CD4-positive, alpha-beta T cell (primary cell): Measurements from ENCODE around the gene SCAPER. TPM values are rescaled to one million over a fixed set of nuclear protein-coding genes. Genes with fewer than 3 reads are reported as not detected.

ENCODE experiments used
- ATAC-seq: fragments of 200-7000 bp; cut with Tn5 transposase; one replicate; pipeline ENCODE4 v1.10.0; 2022; ENCODE audit warnings: mild to moderate bottlenecking; ENCODE audit not compliant: poor library complexity
- CTCF ChIA-PET: fragments of 350-600 bp; sonication (Branson Sonifier 250); formaldehyde crosslinking; loops from one replicate; lab custom pipeline; 2021; ENCODE audit warnings: antibody characterized with exemption, inconsistent platforms; lab: Charles Lee
- POLR2A ChIA-PET: fragments of 350-600 bp; sonication (Branson Sonifier 250); formaldehyde crosslinking; loops from one replicate; lab custom pipeline; 2021; ENCODE audit warnings: antibody characterized with exemption, inconsistent platforms; lab: Charles Lee
- DNase-seq, 14 experiments: peaks; one replicate each; pipeline ENCODE4 v3.0.0-alpha.2; 2013 to 2020; ENCODE audit warnings: mixed read lengths in 2 of 14
- H3K27ac ChIP-seq, 2 donors: one replicate each; pipeline versions ENCODE4 v1.5.1 to v1.7.0; 2013; ENCODE audit warnings: low read length in 2 of 2, low read depth in 1 of 2, mild to moderate bottlenecking in 1 of 2
- H3K27me3 ChIP-seq, 2 experiments: 1 replicate in 1 of 2; 2 replicates in 1 of 2; pipeline versions ENCODE4 v1.6.1 to v1.7.0; 2013; ENCODE audit warnings: low read length in 2 of 2, control low read depth in 1 of 2, mild to moderate bottlenecking in 1 of 2, moderate library complexity in 1 of 2; ENCODE audit not compliant: insufficient read depth in 2 of 2, control insufficient read depth in 1 of 2
- H3K36me3 ChIP-seq: one replicate; pipeline ENCODE4 v1.6.1; 2013; ENCODE audit warnings: low read length, control low read depth; ENCODE audit not compliant: insufficient read depth
- H3K4me1 ChIP-seq: one replicate; pipeline ENCODE4 v1.6.1; 2013; ENCODE audit warnings: low read length, control low read depth; ENCODE audit not compliant: insufficient read depth
- H3K4me3 ChIP-seq: one replicate; pipeline ENCODE4 v1.5.1; 2013; ENCODE audit warnings: mild to moderate bottlenecking, low read length, moderate library complexity
- H3K9me3 ChIP-seq, 2 experiments: 1 replicate in 1 of 2; 2 replicates in 1 of 2; pipeline versions ENCODE4 v1.6.1 to v1.7.0; 2013; ENCODE audit warnings: low read length in 2 of 2, mild to moderate bottlenecking in 2 of 2, control low read depth in 1 of 2, moderate library complexity in 1 of 2; ENCODE audit not compliant: control insufficient read depth in 1 of 2, insufficient read depth in 1 of 2
- H3K27ac Mint-ChIP-seq: one replicate; pipeline ENCODE4 v1.8.0; 2020; ENCODE audit warnings: mixed read lengths
- H3K27me3 Mint-ChIP-seq: one replicate; pipeline ENCODE4 v1.8.0; 2021; ENCODE audit warnings: mixed read lengths
- H3K36me3 Mint-ChIP-seq: one replicate; pipeline ENCODE4 v1.8.0; 2021; ENCODE audit warnings: low read depth, mixed read lengths
- H3K4me1 Mint-ChIP-seq: one replicate; pipeline ENCODE4 v1.8.0; 2021; ENCODE audit warnings: low read depth, mixed read lengths
- H3K4me3 Mint-ChIP-seq: one replicate; pipeline ENCODE4 v1.8.0; 2020; ENCODE audit warnings: mild to moderate bottlenecking, mixed read lengths
- H3K9me3 Mint-ChIP-seq: one replicate; pipeline ENCODE4 v1.8.0; 2020; ENCODE audit warnings: mixed read lengths
- CTCF ChIP-seq: fragments of 200-600 bp; IDR thresholded peaks from one replicate; pipeline ENCODE4 v1.8.0; 2022; ENCODE audit warnings: antibody characterized with exemption, mild to moderate bottlenecking
- intact Hi-C, 2 experiments: fragments of 100-400 bp; cut with DNase I in 1 of 2; cut with micrococcal nuclease in 1 of 2; formaldehyde crosslinking; loops; one replicate each; pipeline versions ENCODE4 v1.15.1 to v1.9.0; 2023 to 2025; cut with DNase I, micrococcal nuclease
- total RNA-seq, 174 experiments: library from RNA in 2 of 174; stranded (reverse) in 2 of 174; gene quantifications; one replicate each; pipeline ENCODE4 v1.2.3 and lab custom pipeline; 2021 to 2026

SCAPER gene
- total RNA-seq, 2 experiments from 2014 or later = 40.3 to 41.2 TPM

- H3K27ac ChIP-seq = no peak overlapping the region
- CTCF ChIA-PET = no interaction called here
- Mint-ChIP-seq H3K4me1 (peaks cover 34% of the 10 kb centered on the region), H3K36me3 (peaks cover 51% of the 10 kb centered on the region), H3K4me3 (no peak overlapping the region), H3K9me3 (no peaks in the 10 kb centered on the region), H3K27me3 (no peaks in the 10 kb centered on the region), H3K27ac (no peak overlapping the region)
- ATAC-seq (no peak), DNase-seq (no peak)
- POLR2A ChIA-PET = no interaction called here
- no peaks in the 10 kb centered on the region for H3K27me3 ChIP-seq
- H3K36me3 ChIP-seq = peaks cover 6% of the 10 kb centered on the region
- no peak overlapping the region for H3K4me3 ChIP-seq
- H3K9me3 ChIP-seq = no peaks in the 10 kb centered on the region
- intact Hi-C loops = no loop called here
- no peaks in the 10 kb centered on the region for H3K4me1 ChIP-seq
- TF ChIP-seq CTCF = no peak
These were observed 61.0 kb downstream of the SCAPER start for GRCh38 chr15:76844096-76844495.

- H3K4me3 Mint-ChIP-seq = no peak overlapping the region
- Histone ChIP-seq H3K36me3 (peaks cover 6% of the 10 kb centered on the region), H3K27me3 (no peaks in the 10 kb centered on the region), H3K4me1 (no peaks in the 10 kb centered on the region), H3K27ac (no peak overlapping the region), H3K9me3 (no peaks in the 10 kb centered on the region), H3K4me3 (no peak overlapping the region)
- ChIA-PET CTCF (no interaction called here), POLR2A (interaction anchor here (0.6 kb wide), 1 partner anchor 1964 kb away, joined by 3 read pairs; no protein-coding TSS in a partner anchor)
- H3K36me3 Mint-ChIP-seq = peaks cover 55% of the 10 kb centered on the region
- no peak overlapping the region for H3K27ac Mint-ChIP-seq
- ATAC-seq (no peak), DNase-seq (no peak)
- TF ChIP-seq CTCF = no peak
- H3K9me3 Mint-ChIP-seq = no peaks in the 10 kb centered on the region
- intact Hi-C loops = no loop called here
- no peaks in the 10 kb centered on the region for H3K27me3 Mint-ChIP-seq
- peaks cover 34% of the 10 kb centered on the region for H3K4me1 Mint-ChIP-seq
These were observed 61.9 kb downstream of the SCAPER start for GRCh38 chr15:76843269-76843668.

GRCh38 chr15:76840830-76841460 is 64.2 kb downstream of the SCAPER start:
- Histone ChIP-seq H3K36me3 (peaks cover 6% of the 10 kb centered on the region), H3K4me3 (no peak overlapping the region), H3K27me3 (no peaks in the 10 kb centered on the region), H3K27ac (no peak overlapping the region), H3K4me1 (no peaks in the 10 kb centered on the region), H3K9me3 (no peaks in the 10 kb centered on the region)
- Mint-ChIP-seq H3K27ac (no peak overlapping the region), H3K4me3 (no peak overlapping the region), H3K4me1 (peaks cover 33% of the 10 kb centered on the region), H3K27me3 (no peaks in the 10 kb centered on the region), H3K9me3 (peaks cover 3% of the 10 kb centered on the region), H3K36me3 (peaks cover 66% of the 10 kb centered on the region)
- intact Hi-C loops = loop anchor here in 1 of 2 experiments (2.0 kb wide), 1 partner anchor 650 kb away; no protein-coding TSS in a partner anchor
- ATAC-seq (no peak), DNase-seq (peak in 2 of 14 experiments; percentile 11 to 21)
- peak; percentile 56 for TF ChIP-seq CTCF
- ChIA-PET POLR2A (interaction anchor here (0.7 kb wide), 1 partner anchor 11 kb away, joined by 4 read pairs; no protein-coding TSS in a partner anchor), CTCF (no interaction called here)
